Activated naive CD8-positive, alpha-beta T cell (primary cell): ENCODE data around the gene CRHR1.

ENCODE experiments used
- H3K27ac Mint-ChIP-seq: one replicate; pipeline ENCODE4 v1.8.0; 2021; ENCODE audit warnings: mixed read lengths
- H3K27me3 Mint-ChIP-seq: one replicate; pipeline ENCODE4 v1.8.0; 2021; ENCODE audit warnings: mixed read lengths
- H3K36me3 Mint-ChIP-seq: one replicate; pipeline ENCODE4 v1.8.0; 2021; ENCODE audit warnings: mixed read lengths
- H3K4me1 Mint-ChIP-seq: one replicate; pipeline ENCODE4 v1.8.0; 2021; ENCODE audit warnings: low read depth, mixed read lengths
- H3K4me3 Mint-ChIP-seq: one replicate; pipeline ENCODE4 v1.8.0; 2021; ENCODE audit warnings: mild to moderate bottlenecking, mixed read lengths
- H3K9me3 Mint-ChIP-seq: one replicate; pipeline ENCODE4 v1.8.0; 2021; ENCODE audit warnings: low read depth, mixed read lengths

The CRHR1 gene

DNA sequence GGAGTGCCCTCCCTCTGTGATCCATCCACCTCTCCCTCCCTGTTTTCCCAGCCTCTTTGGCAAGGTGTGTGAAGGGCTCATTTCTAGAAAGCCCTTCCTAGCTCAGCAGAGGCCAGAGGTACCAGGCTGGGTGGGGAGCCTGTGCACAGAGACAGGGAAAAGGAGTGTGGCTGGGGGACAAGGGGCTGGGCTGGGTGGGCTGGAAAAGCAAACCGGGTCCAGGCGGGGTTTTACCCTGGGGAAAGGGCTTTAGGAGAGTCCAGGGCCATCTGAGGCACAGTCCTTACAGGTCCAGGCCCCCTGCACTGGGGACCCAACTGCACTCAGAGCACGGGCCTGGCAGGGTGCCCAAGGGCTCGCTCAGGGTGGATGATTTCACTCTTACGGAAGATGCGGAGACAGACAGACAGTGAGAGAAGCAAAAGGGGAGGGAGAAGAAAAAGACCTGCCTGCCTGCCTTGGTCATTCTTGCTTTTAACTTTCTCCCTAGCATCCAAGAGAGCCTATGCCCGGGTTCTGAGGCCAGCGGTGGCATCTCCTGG, 7.0 kb downstream of the CRHR1 start:
- Mint-ChIP-seq H3K4me3 (no peak overlapping the region), H3K27ac (no peak overlapping the region), H3K4me1 (no peaks in the 10 kb centered on the region), H3K9me3 (no peaks in the 10 kb centered on the region), H3K36me3 (no peaks in the 10 kb centered on the region), H3K27me3 (peaks cover 19% of the 10 kb centered on the region)

- H3K4me1 Mint-ChIP-seq, result no peaks in the 10 kb centered on the region
- H3K36me3 Mint-ChIP-seq, result no peaks in the 10 kb centered on the region
- H3K27me3 Mint-ChIP-seq, result peaks cover 20% of the 10 kb centered on the region
- no peaks in the 10 kb centered on the region for H3K9me3 Mint-ChIP-seq
- H3K4me3 Mint-ChIP-seq, result no peak overlapping the region
- no peak overlapping the region for H3K27ac Mint-ChIP-seq
These were observed 7.8 kb downstream of the CRHR1 start for GRCh38 chr17:45791935-45792334.

GRCh38 chr17:45792437-45792836, 8.3 kb downstream of the CRHR1 start:
- no peak overlapping the region for H3K27ac Mint-ChIP-seq
- H3K36me3 Mint-ChIP-seq, result no peaks in the 10 kb centered on the region
- H3K4me3 Mint-ChIP-seq, result no peak overlapping the region
- no peaks in the 10 kb centered on the region for H3K9me3 Mint-ChIP-seq
- peaks cover 17% of the 10 kb centered on the region for H3K27me3 Mint-ChIP-seq
- no peaks in the 10 kb centered on the region for H3K4me1 Mint-ChIP-seq

DNA sequence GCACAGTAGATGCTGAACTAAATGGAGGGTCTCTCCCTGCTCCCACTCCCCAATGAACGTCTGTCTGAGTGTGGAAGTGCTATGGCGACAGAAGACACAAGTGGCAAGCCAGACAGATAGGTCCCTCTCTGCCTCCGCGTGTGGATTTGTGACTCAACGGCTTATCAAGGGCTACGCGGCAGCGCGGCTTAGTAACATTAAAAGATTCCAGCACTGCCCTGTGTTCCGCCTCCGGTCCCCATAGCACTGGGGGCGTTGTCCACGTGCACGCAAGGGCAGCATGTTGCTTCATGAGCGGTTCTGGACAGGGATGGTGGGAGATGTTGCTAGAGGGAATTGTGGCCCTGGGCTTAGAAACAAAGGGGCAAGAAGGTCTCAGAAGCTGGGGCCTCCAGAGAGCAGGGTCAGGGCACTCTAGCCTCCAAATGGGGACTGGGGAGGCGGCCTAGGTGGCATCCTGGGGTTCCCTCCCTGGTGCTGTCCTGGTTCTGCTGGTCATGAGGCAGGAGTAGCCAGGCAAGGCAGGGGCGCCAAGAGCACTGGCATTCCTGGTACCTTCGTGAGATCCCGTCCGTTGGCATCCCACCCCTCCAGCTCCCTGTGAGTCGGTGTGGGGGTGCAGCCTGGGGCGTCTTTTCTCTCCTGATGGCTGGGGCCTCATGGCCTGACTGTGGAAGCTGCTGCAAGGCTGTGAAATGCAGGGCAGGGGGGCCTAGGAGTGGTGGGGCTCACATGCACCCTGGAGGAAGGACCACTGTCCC, 9.1 kb downstream of the CRHR1 start:
- Mint-ChIP-seq H3K36me3 (no peaks in the 10 kb centered on the region), H3K27me3 (peaks cover 15% of the 10 kb centered on the region), H3K4me1 (no peaks in the 10 kb centered on the region), H3K9me3 (no peaks in the 10 kb centered on the region), H3K27ac (no peak overlapping the region), H3K4me3 (no peak overlapping the region)

GRCh38 chr17:45793999-45794540, 9.9 kb downstream of the CRHR1 start:
- Mint-ChIP-seq H3K36me3 (no peaks in the 10 kb centered on the region), H3K9me3 (no peaks in the 10 kb centered on the region), H3K27me3 (peaks cover 10% of the 10 kb centered on the region), H3K4me3 (no peak overlapping the region), H3K27ac (no peak overlapping the region), H3K4me1 (no peaks in the 10 kb centered on the region)

DNA sequence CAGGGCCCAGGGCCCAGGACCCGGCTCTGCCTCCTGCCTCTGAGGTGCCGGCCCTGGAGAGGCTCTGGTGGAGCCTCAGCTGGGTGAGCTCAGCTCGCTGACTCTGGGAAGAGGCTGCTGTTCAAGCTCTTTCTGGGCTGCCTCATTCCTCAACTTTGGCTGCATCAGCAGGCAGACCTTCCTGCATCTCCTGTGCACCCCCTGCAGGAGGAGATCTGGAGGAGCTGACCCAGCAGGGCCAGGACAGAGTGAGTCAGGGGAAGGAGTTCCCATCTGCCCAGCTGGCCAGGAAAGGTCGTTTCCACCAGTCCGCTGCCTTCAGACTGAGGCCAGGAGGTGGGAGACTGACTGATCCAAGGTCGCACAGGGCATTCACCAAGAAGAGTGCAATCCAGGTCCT, 10.7 kb downstream of the CRHR1 start:
- Mint-ChIP-seq H3K4me1 (no peaks in the 10 kb centered on the region), H3K27me3 (peaks cover 10% of the 10 kb centered on the region), H3K27ac (no peak overlapping the region), H3K9me3 (no peaks in the 10 kb centered on the region), H3K36me3 (no peaks in the 10 kb centered on the region), H3K4me3 (no peak overlapping the region)

DNA sequence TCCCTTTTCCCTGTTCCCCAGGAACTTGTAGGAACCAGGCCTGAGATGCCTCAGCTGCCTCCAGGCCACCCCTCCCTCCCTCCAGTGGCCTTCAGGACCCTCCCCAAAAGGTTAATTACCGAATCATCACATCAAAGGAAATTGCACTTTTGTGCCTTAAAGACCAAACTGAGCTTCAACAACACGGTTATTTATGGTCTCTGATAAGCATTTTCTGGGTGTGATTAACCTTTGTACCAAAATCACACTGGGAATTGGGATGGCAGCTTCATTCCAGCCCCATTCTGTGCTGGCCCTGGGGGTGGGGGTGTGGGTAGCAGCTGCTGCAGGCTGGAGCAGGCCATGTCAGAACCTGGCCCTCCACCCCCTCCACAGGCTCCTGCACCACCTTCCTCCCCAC, 16.7 kb downstream of the CRHR1 start:
- Mint-ChIP-seq H3K27me3 (peaks cover 15% of the 10 kb centered on the region), H3K27ac (no peak overlapping the region), H3K36me3 (no peaks in the 10 kb centered on the region), H3K9me3 (no peaks in the 10 kb centered on the region), H3K4me1 (no peaks in the 10 kb centered on the region), H3K4me3 (no peak overlapping the region)

GRCh38 chr17:45801421-45801820, 17.3 kb downstream of the CRHR1 start:
- Mint-ChIP-seq H3K4me1 (no peaks in the 10 kb centered on the region), H3K36me3 (no peaks in the 10 kb centered on the region), H3K27ac (no peak overlapping the region), H3K4me3 (no peak overlapping the region), H3K27me3 (peaks cover 17% of the 10 kb centered on the region), H3K9me3 (no peaks in the 10 kb centered on the region)

DNA sequence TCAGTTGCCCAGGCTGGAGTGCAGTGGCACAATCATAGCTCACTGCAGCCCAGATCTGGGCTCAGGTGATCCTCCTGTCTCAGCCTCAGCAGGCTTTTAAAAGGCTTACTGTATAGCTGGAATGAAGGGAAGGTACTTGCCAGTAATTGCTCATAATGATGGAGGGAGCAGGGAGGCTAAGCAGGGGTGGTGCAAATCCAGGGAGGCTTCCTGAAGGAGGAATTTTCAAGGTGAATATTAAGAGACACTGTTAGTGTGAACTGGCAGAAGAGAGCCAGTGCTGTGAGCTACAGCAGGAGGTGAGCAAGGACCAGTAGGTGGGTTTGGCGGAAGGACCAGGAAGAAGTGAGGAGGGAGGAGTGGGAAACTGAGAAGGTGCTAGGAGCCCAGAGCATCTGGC, 24.7 kb downstream of the CRHR1 start:
- H3K9me3 Mint-ChIP-seq, result no peaks in the 10 kb centered on the region
- no peak overlapping the region for H3K27ac Mint-ChIP-seq
- H3K36me3 Mint-ChIP-seq, result no peaks in the 10 kb centered on the region
- H3K4me3 Mint-ChIP-seq, result no peak overlapping the region
- H3K4me1 Mint-ChIP-seq, result no peaks in the 10 kb centered on the region
- peaks cover 11% of the 10 kb centered on the region for H3K27me3 Mint-ChIP-seq

GRCh38 chr17:45809499-45809898, 25.4 kb downstream of the CRHR1 start:
- no peak overlapping the region for H3K27ac Mint-ChIP-seq
- no peaks in the 10 kb centered on the region for H3K4me1 Mint-ChIP-seq
- no peak overlapping the region for H3K4me3 Mint-ChIP-seq
- H3K27me3 Mint-ChIP-seq, result peaks cover 7% of the 10 kb centered on the region
- H3K9me3 Mint-ChIP-seq, result no peaks in the 10 kb centered on the region
- H3K36me3 Mint-ChIP-seq, result no peaks in the 10 kb centered on the region

GRCh38 chr17:45812102-45812501, 28.0 kb downstream of the CRHR1 start:
- H3K27me3 Mint-ChIP-seq, result peaks cover 3% of the 10 kb centered on the region
- H3K9me3 Mint-ChIP-seq, result no peaks in the 10 kb centered on the region
- no peak overlapping the region for H3K27ac Mint-ChIP-seq
- H3K36me3 Mint-ChIP-seq, result no peaks in the 10 kb centered on the region
- H3K4me1 Mint-ChIP-seq, result no peaks in the 10 kb centered on the region
- no peak overlapping the region for H3K4me3 Mint-ChIP-seq

- no peaks in the 10 kb centered on the region for H3K4me1 Mint-ChIP-seq
These were observed 29.1 kb downstream of the CRHR1 start for GRCh38 chr17:45813048-45813725.

GRCh38 chr17:45814622-45815606, 30.8 kb downstream of the CRHR1 start:
- H3K27me3 Mint-ChIP-seq, result peaks cover 3% of the 10 kb centered on the region
- no peak overlapping the region for H3K4me3 Mint-ChIP-seq
- no peaks in the 10 kb centered on the region for H3K9me3 Mint-ChIP-seq
- H3K27ac Mint-ChIP-seq, result no peak overlapping the region
- H3K36me3 Mint-ChIP-seq, result no peaks in the 10 kb centered on the region
- H3K4me1 Mint-ChIP-seq, result no peaks in the 10 kb centered on the region

More at GRCh38 chr17:45813048-45813725, 29.1 kb downstream of the CRHR1 start:
- Mint-ChIP-seq H3K9me3 (no peaks in the 10 kb centered on the region), H3K27ac (no peak overlapping the region), H3K27me3 (peaks cover 3% of the 10 kb centered on the region), H3K4me3 (no peak overlapping the region), H3K36me3 (no peaks in the 10 kb centered on the region)

GRCh38 chr17:45815752-45816151, 31.6 kb downstream of the CRHR1 start:
- no peaks in the 10 kb centered on the region for H3K4me1 Mint-ChIP-seq
- H3K27ac Mint-ChIP-seq, result no peak overlapping the region
- no peak overlapping the region for H3K4me3 Mint-ChIP-seq
- no peaks in the 10 kb centered on the region for H3K9me3 Mint-ChIP-seq
- H3K27me3 Mint-ChIP-seq, result peaks cover 3% of the 10 kb centered on the region
- H3K36me3 Mint-ChIP-seq, result no peaks in the 10 kb centered on the region
